Epithelial cell of proximal tubule (primary cell): ENCODE data around the gene TSC22D1. TPM values are rescaled to one million over a fixed set of nuclear protein-coding genes. Genes with fewer than 3 reads are reported as not detected.
"Not testable (repeated sequence)": the region's sequence is repeated elsewhere in the genome, so short reads cannot be mapped to it uniquely, and the experiment has no call there.

ENCODE experiments used
- DNase-seq: peaks from one replicate; pipeline ENCODE4 v3.0.0-alpha.2; 2011; ENCODE audit warnings: low read depth
- H3K4me3 ChIP-seq: 2 replicates; pipeline ENCODE4 v1.5.1; 2011; ENCODE audit warnings: low read depth, mild to moderate bottlenecking, low read length
- total RNA-seq: library from RNA; depleted of rRNA; stranded (reverse); fragments of >200 nt; gene quantifications from 2 replicates; pipeline ENCODE4 v1.2.3, GENCODE V29; 2015
- TF ChIP-seq, protein P1 (sequence below): conservative IDR thresholded peaks from 2 replicates; pipeline ENCODE4 v1.5.1; 2012; ENCODE audit warnings: low read depth, mild to moderate bottlenecking, low read length

Gene TSC22D1
- total RNA-seq, 1 donor from 2014 or later: 38.3 TPM

DNA sequence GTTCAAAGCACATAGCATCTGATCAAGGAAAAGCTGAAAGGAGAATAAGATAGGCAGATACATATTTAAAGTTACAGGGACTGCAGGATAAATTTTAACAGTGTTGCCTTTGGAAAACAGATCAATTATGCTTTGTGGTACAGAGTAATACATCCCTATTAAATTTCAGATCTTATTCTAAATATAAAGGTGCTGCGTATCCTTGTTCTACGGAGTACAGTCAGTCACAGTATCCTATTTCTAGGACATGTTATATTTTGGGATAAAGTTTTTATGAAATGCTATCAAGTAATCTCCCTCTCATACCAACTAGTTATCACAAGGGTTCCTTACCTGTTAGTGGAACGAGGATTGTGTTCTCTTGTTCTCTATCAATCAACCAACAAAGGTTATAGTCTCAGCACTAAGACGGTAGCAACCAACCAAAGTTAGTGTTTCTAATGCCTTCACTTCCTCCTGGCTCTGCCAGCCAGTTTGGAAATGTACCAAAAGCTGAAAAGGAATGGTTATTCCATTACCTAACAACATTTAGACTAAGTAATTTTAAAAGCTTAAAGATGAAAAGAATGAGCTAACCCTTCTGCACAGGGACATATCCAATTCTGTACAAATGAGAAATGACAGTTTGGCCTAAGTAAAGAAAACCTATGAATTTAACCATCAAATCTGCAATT is 35.2 kb downstream of the TSC22D1 start:
- no peak for DNase-seq
- TF ChIP-seq, protein P1, sequence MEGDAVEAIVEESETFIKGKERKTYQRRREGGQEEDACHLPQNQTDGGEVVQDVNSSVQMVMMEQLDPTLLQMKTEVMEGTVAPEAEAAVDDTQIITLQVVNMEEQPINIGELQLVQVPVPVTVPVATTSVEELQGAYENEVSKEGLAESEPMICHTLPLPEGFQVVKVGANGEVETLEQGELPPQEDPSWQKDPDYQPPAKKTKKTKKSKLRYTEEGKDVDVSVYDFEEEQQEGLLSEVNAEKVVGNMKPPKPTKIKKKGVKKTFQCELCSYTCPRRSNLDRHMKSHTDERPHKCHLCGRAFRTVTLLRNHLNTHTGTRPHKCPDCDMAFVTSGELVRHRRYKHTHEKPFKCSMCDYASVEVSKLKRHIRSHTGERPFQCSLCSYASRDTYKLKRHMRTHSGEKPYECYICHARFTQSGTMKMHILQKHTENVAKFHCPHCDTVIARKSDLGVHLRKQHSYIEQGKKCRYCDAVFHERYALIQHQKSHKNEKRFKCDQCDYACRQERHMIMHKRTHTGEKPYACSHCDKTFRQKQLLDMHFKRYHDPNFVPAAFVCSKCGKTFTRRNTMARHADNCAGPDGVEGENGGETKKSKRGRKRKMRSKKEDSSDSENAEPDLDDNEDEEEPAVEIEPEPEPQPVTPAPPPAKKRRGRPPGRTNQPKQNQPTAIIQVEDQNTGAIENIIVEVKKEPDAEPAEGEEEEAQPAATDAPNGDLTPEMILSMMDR: no peak
- no peak overlapping the region for H3K4me3 ChIP-seq

DNA sequence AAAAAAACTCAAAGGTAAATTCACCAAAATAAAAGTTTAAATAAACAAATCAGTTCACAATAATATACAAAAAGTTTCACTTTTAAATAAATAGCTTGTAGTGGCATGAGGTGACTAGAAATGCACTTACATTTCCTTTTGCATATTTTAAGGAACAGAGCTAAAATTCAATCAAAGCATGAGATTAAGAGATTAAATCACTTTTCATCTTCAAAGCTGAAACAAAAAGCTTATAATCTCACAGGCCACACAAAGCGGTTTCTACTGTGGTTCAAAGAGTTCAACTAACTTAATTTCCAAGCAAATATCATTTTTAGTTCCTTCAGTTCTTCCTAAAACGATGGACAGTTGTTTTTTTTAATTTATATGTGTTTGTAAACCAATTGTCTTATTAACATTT is 38.9 kb downstream of the TSC22D1 start:
- DNase-seq: no peak
- no peak overlapping the region for H3K4me3 ChIP-seq
- TF ChIP-seq, protein P1: no peak

DNA sequence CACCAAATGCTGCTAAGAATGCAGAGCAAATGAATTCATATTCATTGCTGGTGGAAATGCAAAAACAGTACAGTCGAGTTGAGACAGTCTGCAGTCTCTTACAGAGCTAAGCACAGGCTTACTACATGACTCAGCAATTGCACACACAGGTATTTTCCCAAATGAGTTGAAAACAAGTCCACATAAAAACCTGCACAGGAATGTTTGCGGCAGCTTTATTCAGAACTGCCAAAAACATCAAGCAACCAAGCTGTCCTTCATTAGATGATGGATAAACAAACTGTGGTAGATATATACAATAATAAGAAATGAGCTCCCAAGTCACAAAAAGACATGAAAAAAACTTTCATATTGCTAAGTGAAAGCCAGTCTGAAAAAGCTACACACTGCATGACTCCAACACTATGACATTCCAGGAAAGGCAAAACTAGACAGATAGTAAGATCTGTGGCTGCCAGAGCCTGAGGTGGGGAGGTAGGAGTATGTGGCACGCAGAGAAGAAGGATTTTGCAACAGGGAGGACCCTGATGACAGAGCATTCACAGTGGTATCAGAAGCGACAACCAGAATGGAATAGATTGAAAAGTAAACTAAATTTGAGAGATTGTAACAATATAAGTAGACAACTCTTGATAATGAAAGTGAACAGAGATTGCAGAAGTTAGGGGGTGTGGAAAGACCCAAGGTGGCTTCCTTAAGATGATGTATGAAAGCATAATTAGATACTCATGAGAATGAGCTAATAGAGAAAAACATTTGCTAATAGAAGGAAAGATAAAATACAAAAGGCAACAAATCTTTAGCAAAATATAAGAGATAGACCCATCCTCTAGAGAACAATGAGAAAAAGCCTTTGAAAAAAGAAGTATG is 52.7 kb downstream of the TSC22D1 start:
- peak; percentile 87 for DNase-seq
- peak overlapping the region; percentile 34 for H3K4me3 ChIP-seq
- TF ChIP-seq, protein P1: no peak

DNA sequence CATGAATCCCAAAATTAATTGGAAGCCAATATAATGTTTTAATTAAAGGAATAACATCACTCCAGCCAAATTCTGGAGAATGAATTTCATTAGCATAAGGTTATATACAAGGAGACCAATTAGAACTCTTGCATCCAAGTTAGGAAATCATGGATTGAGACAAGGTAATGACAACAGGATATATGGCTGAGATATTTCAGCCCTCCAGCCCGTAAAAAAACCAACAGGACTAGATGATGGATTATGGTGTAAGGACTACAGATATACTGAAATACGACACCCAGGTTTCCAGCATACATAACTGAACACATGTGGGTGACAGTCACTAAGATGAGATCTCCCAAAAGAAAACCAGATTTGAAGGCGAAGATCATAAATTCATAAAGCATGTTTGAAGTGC is 56.5 kb downstream of the TSC22D1 start:
- TF ChIP-seq, protein P1: no peak
- no peak for DNase-seq
- H3K4me3 ChIP-seq: no peak overlapping the region

DNA sequence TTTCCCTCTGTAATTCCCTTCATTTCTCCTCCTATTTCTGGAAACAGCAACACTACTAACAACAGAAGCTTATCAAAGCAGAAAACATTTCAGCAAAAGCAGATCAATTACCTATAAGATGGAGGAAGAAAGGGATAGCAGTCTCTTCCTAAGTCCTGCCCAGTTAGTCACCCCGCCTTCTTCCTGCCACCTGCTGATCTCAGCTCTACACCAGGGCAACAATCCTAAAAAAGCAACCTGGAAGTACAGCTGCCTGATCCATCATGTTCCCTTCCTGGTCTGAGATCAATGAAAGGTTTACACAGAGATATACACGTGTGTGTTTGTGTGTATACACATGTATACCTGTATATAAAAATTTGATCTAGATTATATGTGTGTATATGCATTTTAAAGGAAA is 59.4 kb downstream of the TSC22D1 start:
- no peak overlapping the region for H3K4me3 ChIP-seq
- TF ChIP-seq, protein P1: no peak
- no peak for DNase-seq

DNA sequence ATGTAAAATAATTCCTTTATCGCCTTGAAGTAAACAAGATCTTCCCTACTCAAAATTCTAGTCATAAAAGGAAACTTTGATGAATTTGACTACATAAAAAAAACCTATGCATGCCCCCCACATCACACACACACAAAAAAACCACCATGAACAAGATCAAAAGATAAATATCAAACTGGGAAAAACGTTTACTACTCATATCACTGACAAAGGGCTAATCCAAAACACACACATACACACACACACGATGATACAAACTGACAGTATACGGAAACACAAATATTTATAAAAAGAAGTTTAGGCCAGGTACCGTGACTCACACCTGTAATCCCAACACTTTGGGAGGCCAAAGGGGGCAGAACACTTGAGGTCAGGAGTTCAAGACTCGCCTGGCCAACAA is 61.9 kb downstream of the TSC22D1 start:
- H3K4me3 ChIP-seq: no peak overlapping the region
- TF ChIP-seq, protein P1: no peak
- DNase-seq: no peak

DNA sequence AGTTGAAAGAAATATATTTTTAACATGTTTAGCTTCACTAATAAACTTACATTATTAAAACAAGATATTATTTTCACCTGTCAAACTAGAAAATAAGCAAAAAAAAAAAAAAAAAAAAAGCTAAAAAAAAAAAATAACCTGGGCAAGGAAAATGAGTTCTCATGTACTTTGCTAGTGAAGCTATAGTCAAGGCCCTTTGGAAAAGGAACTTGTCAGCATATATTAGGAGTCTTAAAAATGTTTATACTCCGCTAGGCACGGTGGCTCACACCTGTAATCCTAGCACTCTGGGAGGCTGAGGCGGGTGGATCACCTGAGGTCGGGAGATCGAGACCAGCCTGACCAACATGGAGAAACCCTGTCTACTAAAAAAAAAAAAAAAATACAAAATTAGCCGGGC is 66.3 kb downstream of the TSC22D1 start:
- not testable (repeated sequence) for H3K4me3 ChIP-seq, DNase-seq
